ENCODE data around the gene USP11. TPM values are rescaled to one million over a fixed set of nuclear protein-coding genes. Genes with fewer than 3 reads are reported as not detected.

The USP11 gene
- total RNA-seq, 2 donors from 2014 or later = 60.4 to 85.6 TPM

DNA sequence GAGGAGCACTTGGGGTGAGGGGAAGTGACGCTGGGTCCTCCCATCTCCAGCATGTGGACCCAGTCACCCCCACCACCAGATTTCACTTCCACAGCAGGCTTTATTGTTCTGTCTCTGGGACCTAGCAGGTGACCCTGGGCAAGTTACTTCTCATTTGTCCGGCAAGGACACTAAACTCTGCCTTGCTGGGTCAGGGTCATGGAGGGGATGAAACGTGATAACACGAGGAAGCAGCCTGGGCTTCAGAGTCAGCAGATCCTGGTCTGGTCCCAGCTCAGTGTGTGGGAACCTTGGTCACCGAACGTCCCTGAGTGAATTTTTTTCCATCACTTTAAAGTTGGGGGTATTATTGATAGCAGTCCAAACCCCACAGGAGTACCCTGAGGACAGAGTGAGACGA is 35.3 kb upstream of the USP11 start:
- Mint-ChIP-seq H3K27me3 (ENCODE audit: low read depth) (no peaks in the 10 kb centered on the region), H3K4me3 (no peak overlapping the region), H3K4me1 (ENCODE audit: low read depth) (peaks cover 52% of the 10 kb centered on the region), H3K9me3 (no peaks in the 10 kb centered on the region), H3K36me3 (ENCODE audit: insufficient read depth in 2 of 2) (peaks cover 14 to 37% of the 10 kb centered on the region in 2 donors), H3K27ac (peak overlapping the region; percentile 98)
- ATAC-seq (replicated peaks in 1 of 2) (no peak), DNase-seq (no peak)

DNA sequence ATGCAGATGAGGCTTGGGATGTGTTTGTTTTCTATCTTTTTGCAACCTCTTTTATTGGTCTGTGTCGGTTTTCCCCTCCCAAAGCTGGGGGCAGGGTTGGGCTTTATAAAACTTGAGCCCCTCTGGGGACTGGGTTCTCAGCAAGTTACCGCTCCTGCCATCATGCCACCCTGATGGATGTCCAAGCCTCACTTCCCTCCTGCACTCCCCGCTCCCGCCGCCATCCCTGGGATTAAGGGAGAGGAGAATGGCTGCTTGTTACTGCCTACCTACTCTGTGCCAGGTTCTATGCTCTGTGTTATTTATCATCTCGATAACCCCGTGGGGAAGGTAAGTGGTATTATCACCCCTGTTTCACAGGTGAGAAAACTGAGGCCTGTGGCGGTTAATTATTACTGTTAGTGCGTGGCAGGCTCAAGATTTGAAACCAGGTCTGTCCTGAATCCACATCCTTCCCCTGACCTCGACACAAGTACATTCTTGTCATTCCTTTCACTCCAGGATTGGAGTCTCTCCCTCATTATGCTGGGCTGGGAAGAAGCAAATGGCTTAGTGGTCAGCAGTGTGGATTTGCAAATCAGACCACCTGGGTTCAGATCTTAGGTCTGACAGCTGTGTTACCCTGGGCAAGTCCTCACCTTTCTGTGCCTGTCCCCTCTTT is 34.7 kb upstream of the USP11 start:
- ATAC-seq (replicated peaks in 1 of 2) = no peak
- Mint-ChIP-seq H3K9me3 (no peaks in the 10 kb centered on the region), H3K4me3 (no peak overlapping the region), H3K4me1 (ENCODE audit: low read depth) (peaks cover 46% of the 10 kb centered on the region), H3K27me3 (ENCODE audit: low read depth) (no peaks in the 10 kb centered on the region), H3K27ac (peak overlapping the region; percentile 33), H3K36me3 (ENCODE audit: insufficient read depth in 2 of 2) (peaks cover 14 to 39% of the 10 kb centered on the region in 2 donors)
- DNase-seq = no peak

DNA sequence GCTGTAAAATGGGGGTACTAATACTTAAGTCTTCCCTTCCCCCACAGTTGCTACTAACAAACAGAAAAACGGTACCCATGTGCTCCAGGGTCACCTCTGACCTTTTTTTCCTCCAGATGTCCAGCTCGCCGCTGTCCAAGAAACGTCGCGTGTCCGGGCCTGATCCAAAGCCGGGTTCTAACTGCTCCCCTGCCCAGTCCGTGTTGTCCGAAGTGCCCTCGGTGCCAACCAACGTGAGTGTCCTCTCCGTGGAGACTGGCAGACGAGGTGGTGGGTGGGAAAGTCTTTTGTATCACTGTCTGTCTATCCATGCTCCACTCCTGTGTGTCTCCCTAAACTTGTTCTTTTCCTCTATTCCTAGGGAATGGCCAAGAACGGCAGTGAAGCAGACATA is 34.1 kb upstream of the USP11 start:
- Mint-ChIP-seq H3K9me3 (no peaks in the 10 kb centered on the region), H3K4me3 (no peak overlapping the region), H3K27ac (peak overlapping the region; percentile 33), H3K27me3 (ENCODE audit: low read depth) (no peaks in the 10 kb centered on the region), H3K4me1 (ENCODE audit: low read depth) (peaks cover 41% of the 10 kb centered on the region), H3K36me3 (ENCODE audit: insufficient read depth in 2 of 2) (peaks cover 12 to 40% of the 10 kb centered on the region in 2 donors)
- ATAC-seq (replicated peaks in 1 of 2) = no peak
- no peak for DNase-seq

DNA sequence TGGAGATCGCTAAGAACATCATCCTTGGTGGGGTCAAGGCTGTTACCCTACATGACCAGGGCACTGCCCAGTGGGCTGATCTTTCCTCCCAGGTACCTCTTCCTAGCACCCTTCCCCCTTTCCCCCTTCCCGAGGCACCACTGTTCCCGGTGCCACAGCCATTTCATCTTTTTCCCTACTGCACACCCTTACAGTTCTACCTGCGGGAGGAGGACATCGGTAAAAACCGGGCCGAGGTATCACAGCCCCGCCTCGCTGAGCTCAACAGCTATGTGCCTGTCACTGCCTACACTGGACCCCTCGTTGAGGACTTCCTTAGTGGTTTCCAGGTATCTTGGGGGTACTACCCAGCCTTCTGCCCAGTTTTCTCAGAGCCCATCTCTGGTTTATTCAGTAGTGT is 33.5 kb upstream of the USP11 start:
- Mint-ChIP-seq H3K27ac (no peak overlapping the region), H3K36me3 (ENCODE audit: insufficient read depth in 2 of 2) (peaks cover 11 to 44% of the 10 kb centered on the region in 2 donors), H3K9me3 (no peaks in the 10 kb centered on the region), H3K4me3 (no peak overlapping the region), H3K4me1 (ENCODE audit: low read depth) (peaks cover 39% of the 10 kb centered on the region), H3K27me3 (ENCODE audit: low read depth) (no peaks in the 10 kb centered on the region)
- ATAC-seq (replicated peaks in 1 of 2) (no peak), DNase-seq (no peak)

DNA sequence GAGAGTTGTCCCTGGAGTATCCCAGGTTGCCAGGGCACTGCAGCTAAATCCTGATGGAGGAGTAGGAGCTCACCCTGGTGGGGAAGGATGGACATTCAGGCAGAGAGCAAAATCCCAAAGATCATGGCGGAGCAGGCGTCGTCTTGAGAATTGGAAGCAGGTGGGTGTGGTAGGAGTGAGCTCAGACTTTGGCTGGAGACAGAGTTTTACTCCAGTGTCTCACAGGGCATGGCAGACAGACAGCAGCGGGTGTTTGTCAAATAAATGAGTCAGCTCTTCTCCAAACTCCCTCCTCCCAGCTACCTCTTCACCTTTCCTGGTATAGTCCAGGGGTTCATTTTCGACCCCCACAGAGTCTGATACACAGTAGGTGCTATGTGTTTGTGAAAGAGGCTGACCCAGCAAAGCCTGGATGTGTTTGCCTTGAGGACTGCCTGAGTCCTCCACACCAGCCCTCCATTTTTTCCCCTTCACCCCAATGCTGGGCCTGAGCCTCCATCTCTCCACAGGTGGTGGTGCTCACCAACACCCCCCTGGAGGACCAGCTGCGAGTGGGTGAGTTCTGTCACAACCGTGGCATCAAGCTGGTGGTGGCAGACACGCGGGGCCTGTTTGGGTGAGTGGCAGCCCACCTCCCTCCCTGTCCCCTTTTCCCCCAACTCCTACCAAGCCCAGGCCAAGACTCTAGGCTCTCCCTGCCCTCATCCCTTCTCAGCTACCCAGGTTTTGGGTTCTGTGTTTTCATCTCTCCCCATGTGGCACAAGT is 32.2 kb upstream of the USP11 start:
- ATAC-seq (replicated peaks in 1 of 2) = no peak
- Mint-ChIP-seq H3K4me1 (ENCODE audit: low read depth) (peaks cover 33% of the 10 kb centered on the region), H3K27me3 (ENCODE audit: low read depth) (no peaks in the 10 kb centered on the region), H3K36me3 (ENCODE audit: insufficient read depth in 2 of 2) (peaks cover 9 to 48% of the 10 kb centered on the region in 2 donors), H3K27ac (no peak overlapping the region), H3K4me3 (no peak overlapping the region), H3K9me3 (no peaks in the 10 kb centered on the region)
- no peak for DNase-seq

DNA sequence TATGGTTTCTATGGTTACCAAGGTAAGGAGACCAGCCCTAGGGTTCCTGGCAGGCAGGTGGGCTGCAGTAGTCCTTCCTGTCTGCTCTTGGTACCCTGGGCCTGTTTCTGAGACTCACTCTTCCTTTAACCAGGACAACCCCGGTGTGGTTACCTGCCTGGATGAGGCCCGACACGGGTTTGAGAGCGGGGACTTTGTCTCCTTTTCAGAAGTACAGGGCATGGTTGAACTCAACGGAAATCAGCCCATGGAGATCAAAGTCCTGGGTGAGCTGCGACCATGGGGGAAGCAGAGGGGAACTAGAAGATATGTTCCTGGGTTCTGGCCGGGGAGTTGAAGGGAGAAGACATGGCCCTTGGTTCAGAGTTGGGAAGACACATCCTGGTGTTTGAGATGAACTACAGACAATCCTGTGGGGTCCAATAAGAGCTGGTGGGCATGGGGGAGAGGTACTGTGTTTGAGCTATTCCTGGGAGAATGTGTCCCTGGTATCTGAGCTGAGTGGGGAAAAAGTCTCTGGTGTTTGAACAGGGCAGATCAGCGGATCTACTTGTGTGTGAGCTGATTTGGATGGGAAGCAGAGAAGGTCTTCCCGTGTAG is 31.4 kb upstream of the USP11 start:
- Mint-ChIP-seq H3K27me3 (ENCODE audit: low read depth) (no peaks in the 10 kb centered on the region), H3K4me1 (ENCODE audit: low read depth) (peaks cover 31% of the 10 kb centered on the region), H3K9me3 (no peaks in the 10 kb centered on the region), H3K36me3 (ENCODE audit: insufficient read depth in 2 of 2) (peaks cover 4 to 48% of the 10 kb centered on the region in 2 donors), H3K27ac (no peak overlapping the region), H3K4me3 (no peak overlapping the region)
- ATAC-seq (replicated peaks in 1 of 2) = no peak
- DNase-seq = no peak

DNA sequence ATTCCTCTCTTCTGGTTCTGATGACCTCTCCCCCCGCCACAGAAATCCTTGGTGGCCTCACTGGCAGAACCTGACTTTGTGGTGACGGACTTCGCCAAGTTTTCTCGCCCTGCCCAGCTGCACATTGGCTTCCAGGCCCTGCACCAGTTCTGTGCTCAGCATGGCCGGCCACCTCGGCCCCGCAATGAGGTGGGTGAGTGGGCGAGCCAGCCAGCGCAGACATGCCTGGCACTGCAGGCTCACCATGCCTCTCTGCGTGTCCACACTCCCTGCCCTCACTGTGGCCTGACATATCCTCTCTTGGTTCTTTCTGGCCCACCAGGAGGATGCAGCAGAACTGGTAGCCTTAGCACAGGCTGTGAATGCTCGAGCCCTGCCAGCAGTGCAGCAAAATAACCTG is 30.5 kb upstream of the USP11 start:
- Mint-ChIP-seq H3K36me3 (ENCODE audit: insufficient read depth in 2 of 2) (peaks cover 7 to 57% of the 10 kb centered on the region in 2 donors), H3K27me3 (ENCODE audit: low read depth) (no peaks in the 10 kb centered on the region), H3K27ac (no peak overlapping the region), H3K9me3 (no peaks in the 10 kb centered on the region), H3K4me3 (no peak overlapping the region), H3K4me1 (ENCODE audit: low read depth) (peaks cover 28% of the 10 kb centered on the region)
- DNase-seq (no peak), ATAC-seq (replicated peaks in 1 of 2) (no peak)

DNA sequence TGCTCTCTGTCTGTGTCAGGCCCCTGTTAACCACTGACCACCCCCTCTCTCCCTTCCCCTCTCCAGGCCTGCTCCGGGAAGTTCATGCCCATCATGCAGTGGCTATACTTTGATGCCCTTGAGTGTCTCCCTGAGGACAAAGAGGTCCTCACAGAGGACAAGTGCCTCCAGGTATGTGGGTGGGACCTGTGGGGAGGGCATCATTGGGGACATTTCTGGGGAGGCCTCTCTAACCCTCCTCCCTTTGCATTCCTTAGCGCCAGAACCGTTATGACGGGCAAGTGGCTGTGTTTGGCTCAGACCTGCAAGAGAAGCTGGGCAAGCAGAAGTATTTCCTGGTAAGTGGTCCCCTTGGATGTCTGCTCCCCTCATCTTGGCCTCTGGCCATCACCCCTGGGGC is 29.9 kb upstream of the USP11 start:
- Mint-ChIP-seq H3K4me3 (no peak overlapping the region), H3K9me3 (no peaks in the 10 kb centered on the region), H3K36me3 (ENCODE audit: insufficient read depth in 2 of 2) (peaks cover 7 to 59% of the 10 kb centered on the region in 2 donors), H3K27me3 (ENCODE audit: low read depth) (no peaks in the 10 kb centered on the region), H3K4me1 (ENCODE audit: low read depth) (peaks cover 25% of the 10 kb centered on the region), H3K27ac (no peak overlapping the region)
- no peak for DNase-seq
- no peak for ATAC-seq (replicated peaks in 1 of 2)

DNA sequence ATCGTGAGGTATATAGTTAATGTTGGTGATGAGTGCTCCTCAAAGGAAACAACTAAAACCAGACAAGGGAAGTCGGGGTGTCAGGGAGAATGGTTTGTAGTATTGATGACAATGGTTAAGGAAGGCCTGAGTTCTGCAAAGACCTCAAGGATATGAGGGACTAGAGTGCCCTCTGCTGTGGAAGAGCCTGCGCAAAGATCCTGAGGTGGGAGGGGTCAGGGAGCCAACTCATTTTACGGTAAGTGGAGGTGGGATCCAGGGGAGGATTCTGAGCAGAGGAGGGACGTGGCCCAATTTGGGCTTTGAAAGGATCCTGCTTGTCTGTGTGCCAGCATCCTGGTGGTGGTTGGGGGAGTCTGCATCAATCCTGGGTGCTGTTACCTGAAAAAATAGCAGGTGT is 27.8 kb upstream of the USP11 start:
- Mint-ChIP-seq H3K4me3 (no peak overlapping the region), H3K36me3 (ENCODE audit: insufficient read depth in 2 of 2) (peaks cover 8 to 48% of the 10 kb centered on the region in 2 donors), H3K27me3 (ENCODE audit: low read depth) (no peaks in the 10 kb centered on the region), H3K4me1 (ENCODE audit: low read depth) (peaks cover 25% of the 10 kb centered on the region), H3K27ac (no peak overlapping the region), H3K9me3 (no peaks in the 10 kb centered on the region)
- DNase-seq = no peak
- no peak for ATAC-seq (replicated peaks in 1 of 2)

DNA sequence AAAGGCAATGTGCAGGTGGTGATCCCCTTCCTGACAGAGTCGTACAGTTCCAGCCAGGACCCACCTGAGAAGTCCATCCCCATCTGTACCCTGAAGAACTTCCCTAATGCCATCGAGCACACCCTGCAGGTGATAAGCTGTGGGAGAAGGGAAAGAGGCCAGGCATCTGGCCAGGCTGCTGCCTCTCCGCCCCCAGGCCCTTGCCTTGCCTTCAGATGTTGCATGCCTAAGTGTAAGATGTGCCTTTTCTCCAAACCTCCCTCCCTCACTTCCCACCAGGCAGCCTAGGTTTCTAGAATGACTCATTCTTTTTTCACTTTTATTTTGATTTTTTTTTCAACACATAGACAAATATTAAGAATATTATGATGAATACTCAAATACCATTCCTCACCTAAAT is 26.5 kb upstream of the USP11 start:
- no peak overlapping the region for H3K4me3 Mint-ChIP-seq
- no peak for ATAC-seq (replicated peaks in 1 of 2)
- peak overlapping the region; percentile 50 for H3K27ac Mint-ChIP-seq
- H3K27me3 Mint-ChIP-seq (ENCODE audit: low read depth) = no peaks in the 10 kb centered on the region
- DNase-seq = no peak
- H3K36me3 Mint-ChIP-seq (ENCODE audit: insufficient read depth in 2 of 2) = peaks cover 9 to 42% of the 10 kb centered on the region in 2 donors
- H3K9me3 Mint-ChIP-seq = no peaks in the 10 kb centered on the region
- H3K4me1 Mint-ChIP-seq (ENCODE audit: low read depth) = peaks cover 25% of the 10 kb centered on the region

DNA sequence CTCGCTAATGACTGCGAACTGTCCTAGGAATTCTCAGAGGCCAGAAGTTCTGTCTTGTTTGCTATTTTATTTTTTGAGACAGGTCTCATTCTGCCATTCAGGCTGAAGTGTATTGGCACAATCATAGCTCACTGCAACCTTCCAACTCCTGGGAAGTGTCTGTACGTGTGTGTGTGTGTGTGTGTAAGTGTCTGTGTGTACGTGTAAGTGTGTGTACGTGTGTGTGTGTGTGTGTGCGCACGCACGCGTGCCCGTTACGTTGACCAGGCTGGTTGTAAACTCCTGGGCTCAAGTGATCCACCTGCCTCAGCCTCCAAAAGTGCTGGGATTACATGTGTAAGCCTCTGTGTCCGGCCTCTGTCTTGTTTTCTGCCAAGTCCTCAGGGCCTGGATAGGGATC is 24.7 kb upstream of the USP11 start:
- Mint-ChIP-seq H3K4me1 (ENCODE audit: low read depth) (peaks cover 20% of the 10 kb centered on the region), H3K27me3 (ENCODE audit: low read depth) (no peaks in the 10 kb centered on the region), H3K27ac (no peak overlapping the region), H3K36me3 (ENCODE audit: insufficient read depth in 2 of 2) (peaks cover 15 to 44% of the 10 kb centered on the region in 2 donors), H3K9me3 (no peaks in the 10 kb centered on the region), H3K4me3 (no peak overlapping the region)
- ATAC-seq (replicated peaks in 1 of 2) (no peak), DNase-seq (no peak)

DNA sequence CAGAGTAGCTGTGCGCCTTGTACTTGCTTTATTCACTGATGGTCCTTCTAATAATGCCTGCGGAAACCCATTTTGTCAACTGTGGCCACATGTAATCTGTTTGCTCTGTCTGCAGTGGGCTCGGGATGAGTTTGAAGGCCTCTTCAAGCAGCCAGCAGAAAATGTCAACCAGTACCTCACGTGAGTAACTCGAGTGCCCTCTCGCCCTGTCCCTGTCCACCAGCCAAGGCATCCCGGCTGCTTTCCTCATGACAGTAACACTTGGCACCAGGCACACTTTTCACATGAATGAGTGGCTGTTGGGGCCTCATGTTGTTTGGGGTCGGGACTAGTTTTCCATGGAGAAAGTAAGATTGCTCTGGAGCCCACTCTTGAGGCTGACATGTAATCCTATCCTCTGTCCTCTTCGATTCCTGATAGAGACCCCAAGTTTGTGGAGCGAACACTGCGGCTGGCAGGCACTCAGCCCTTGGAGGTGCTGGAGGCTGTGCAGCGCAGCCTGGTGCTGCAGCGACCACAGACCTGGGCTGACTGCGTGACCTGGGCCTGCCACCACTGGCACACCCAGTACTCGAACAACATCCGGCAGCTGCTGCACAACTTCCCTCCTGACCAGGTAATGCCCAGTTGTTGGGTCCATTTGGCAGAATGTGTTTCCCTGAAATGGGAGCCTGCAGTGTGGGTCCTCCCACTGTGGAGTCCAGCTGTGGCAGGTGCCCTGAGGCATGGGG is 23.1 kb upstream of the USP11 start:
- ATAC-seq (replicated peaks in 1 of 2) (no peak), DNase-seq (no peak)
- Mint-ChIP-seq H3K27ac (no peak overlapping the region), H3K9me3 (no peaks in the 10 kb centered on the region), H3K4me1 (ENCODE audit: low read depth) (peaks cover 19% of the 10 kb centered on the region), H3K27me3 (ENCODE audit: low read depth) (no peaks in the 10 kb centered on the region), H3K4me3 (no peak overlapping the region), H3K36me3 (ENCODE audit: insufficient read depth in 2 of 2) (peaks cover 18 to 50% of the 10 kb centered on the region in 2 donors)
